ENCODE results near the gene FYN. TPM values are rescaled to one million over a fixed set of nuclear protein-coding genes. Genes with fewer than 3 reads are reported as not detected.

FYN gene
- total and polyA plus RNA-seq, 10 of the 15 experiments (the other 5 are each of a cell fraction or from before 2014, with no cell fraction given): 51.4 to 247 (median 138) TPM

GRCh38 chr6:111922454-111923297 is 49.4 kb upstream of the FYN start:
- H3K36me3 ChIP-seq (ENCODE audit: control insufficient read depth in 2 of 2, insufficient read depth in 2 of 2, low read length in 1 of 2): no peaks in the 10 kb centered on the region
- RAD21 ChIA-PET (ENCODE audit: unreplicated experiment): no interaction called here
- SMC1A ChIA-PET (ENCODE audit: uncharacterized antibody, unreplicated experiment): interaction anchor here (1.5 to 2.0 kb wide), 2 partner anchors 8 to 13 kb away, joined by 3 to 5 read pairs; no protein-coding TSS in a partner anchor
- in situ Hi-C loops (cut with MboI): no loop called here
- ATAC-seq (no peak), FAIRE-seq (no peak), DNase-seq (ENCODE audit: low read depth, low spot score) (no peak)
- BruUV-seq (replicated peaks): no TSS peak
- H3K4me3 ChIP-seq: no peak overlapping the region
- POLR2A ChIA-PET: no interaction called here
- no peak overlapping the region for H2AFZ ChIP-seq (ENCODE audit: control insufficient read depth, low read depth, low read length)
- H3K9ac ChIP-seq (ENCODE audit: control insufficient read depth, insufficient read depth, low read length): no peak overlapping the region
- no peaks in the 10 kb centered on the region for H3K79me2 ChIP-seq (ENCODE audit: control insufficient read depth, insufficient read depth, low read length)
- no peaks in the 10 kb centered on the region; a peak in 1 of 4 replicates for H3K27me3 ChIP-seq (replicated peaks in 1 of 2; ENCODE audit: control insufficient read depth in 2 of 2, insufficient read depth in 2 of 2, low read length in 1 of 2)
- TF ChIP-seq FOXM1 (IDR thresholded peaks at IDR 0.05; ENCODE audit: low read depth, low read length) (no peak), MAX (IDR thresholded peaks at IDR 0.05; ENCODE audit: low read depth, low read length) (no peak), NKRF (conservative IDR thresholded peaks at IDR 0.05) (no peak), MEF2B (IDR thresholded peaks at IDR 0.05; ENCODE audit: partially characterized antibody, poor library complexity, severe bottlenecking) (no peak), PML (IDR thresholded peaks at IDR 0.05; ENCODE audit: low read length) (no peak), TCF3 (IDR thresholded peaks at IDR 0.05; ENCODE audit: borderline replicate concordance, insufficient read depth, low read depth, low read length) (no peak), CEBPZ (IDR thresholded peaks at IDR 0.05; ENCODE audit: low read depth, low read length) (no peak), ZNF24 (IDR thresholded peaks at IDR 0.05) (no peak), NR2F1 (conservative IDR thresholded peaks at IDR 0.05) (no peak), BACH1 (IDR thresholded peaks at IDR 0.05; ENCODE audit: borderline replicate concordance) (no peak), GATAD2B (conservative IDR thresholded peaks at IDR 0.05; ENCODE audit: low read depth) (no peak), NFIC (IDR thresholded peaks at IDR 0.05; ENCODE audit: low read depth, low read length) (no peak), ZBED1 (IDR thresholded peaks at IDR 0.05; ENCODE audit: borderline replicate concordance) (no peak), KDM1A (IDR thresholded peaks at IDR 0.05; ENCODE audit: borderline replicate concordance) (no peak), BCL3 (IDR thresholded peaks at IDR 0.05; ENCODE audit: borderline replicate concordance, insufficient read depth, low read depth, low read length, poor library complexity, severe bottlenecking) (no peak), NBN (IDR thresholded peaks at IDR 0.05) (no peak), NR2C1 (IDR thresholded peaks at IDR 0.05) (no peak), CREM (IDR thresholded peaks at IDR 0.05; ENCODE audit: low read depth) (no peak), PAX5 (IDR thresholded peaks at IDR 0.05; ENCODE audit: borderline replicate concordance, low read depth, low read length) (no peak)
- no peaks in the 10 kb centered on the region for H3K9me3 ChIP-seq (replicated peaks; ENCODE audit: control insufficient read depth, insufficient read depth, low read length)
- no peaks in the 10 kb centered on the region for H4K20me1 ChIP-seq (ENCODE audit: control insufficient read depth, insufficient read depth)
- intact Hi-C loops (cut with micrococcal nuclease; ENCODE audit: unreplicated experiment): no loop called here
- no peak overlapping the region for H3K4me2 ChIP-seq (ENCODE audit: control insufficient read depth, insufficient read depth)
- no peaks in the 10 kb centered on the region for H3K4me1 ChIP-seq (ENCODE audit: control insufficient read depth, insufficient read depth, low read length)
- CTCF ChIA-PET: no interaction called here
- no peak overlapping the region for H3K27ac ChIP-seq (ENCODE audit: control insufficient read depth, insufficient read depth)
